LHCN-M2 (cell line): ENCODE measurements around the gene SORCS1. TPM values are rescaled to one million over a fixed set of nuclear protein-coding genes. Genes with fewer than 3 reads are reported as not detected.

ENCODE experiments used
- DNase-seq: peaks from one replicate; pipeline ENCODE4 v3.0.0-alpha.2; 2012; ENCODE audit warnings: low read depth
- polyA plus RNA-seq: library from polyadenylated mRNA; unstranded; fragments of >200 nt; gene quantifications from one replicate; pipeline ENCODE4 v1.2.1, GENCODE V29; 2012; ENCODE audit warnings: missing spikeins
- total RNA-seq: library from RNA; depleted of rRNA; stranded (reverse); fragments of >200 nt; gene quantifications from 2 replicates; pipeline ENCODE4 v1.2.3, GENCODE V29; 2014; rRNA removed

The SORCS1 gene
- total RNA-seq: not detected in 2 replicates
- not detected for polyA plus RNA-seq

DNA sequence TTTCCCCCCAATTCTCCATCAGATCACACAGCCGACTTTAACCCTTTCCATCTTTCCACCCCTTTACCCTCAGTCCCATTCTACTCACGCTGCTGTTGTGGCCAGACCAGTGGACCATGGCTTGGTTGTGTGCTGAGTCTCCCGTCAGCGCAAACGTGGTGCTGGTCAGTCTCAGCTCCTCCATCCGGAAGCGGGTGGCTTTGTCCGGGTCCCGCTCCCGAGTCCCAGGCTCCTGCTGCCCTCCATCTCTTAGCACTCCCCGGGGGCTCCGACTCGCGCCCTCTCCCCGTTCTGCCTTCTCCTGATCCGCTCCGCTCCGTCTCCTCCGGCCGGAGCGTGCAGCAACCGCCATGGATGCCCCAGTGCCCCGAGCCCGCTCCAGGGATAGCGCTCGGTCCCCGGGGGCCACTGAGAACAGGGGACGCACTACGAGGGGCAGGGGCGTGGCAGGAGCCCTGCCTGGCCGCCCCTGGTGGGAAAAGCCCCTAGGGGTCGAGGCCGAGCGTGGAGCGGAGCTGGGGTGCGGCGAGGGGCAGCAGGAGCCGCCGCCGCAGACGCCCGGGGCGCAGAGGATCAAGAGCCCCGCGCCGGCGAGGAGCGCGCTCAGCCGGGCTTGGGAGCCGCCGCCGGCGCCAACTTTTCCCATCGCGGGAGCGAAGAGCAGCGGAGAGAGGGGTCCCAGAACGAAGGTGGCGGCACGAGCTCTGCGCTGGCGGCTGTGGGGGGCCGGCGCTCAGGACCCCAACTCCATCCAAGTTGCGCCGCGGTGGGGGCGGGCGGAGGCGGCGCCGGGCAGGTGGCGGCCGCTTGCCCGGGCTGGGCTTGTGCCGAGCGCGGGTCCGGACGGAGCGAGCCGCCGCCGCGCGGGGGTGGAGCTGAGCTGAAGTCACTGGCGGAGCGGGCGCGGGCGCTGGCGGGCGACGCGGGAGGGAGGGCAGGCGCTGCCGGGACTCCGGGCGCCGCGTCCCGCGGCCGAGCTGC is at the start of gene SORCS1:
Gene SORCS1, minus strand, starts transcription at position 826 of the 981 bp plus-strand sequence.
- no peak for DNase-seq

- no peak for DNase-seq
Measured at GRCh38 chr10:107214261-107214660, 49.8 kb upstream of the SORCS1 start.

- DNase-seq: no peak
Measured at GRCh38 chr10:107213861-107214260, 49.4 kb upstream of the SORCS1 start.

GRCh38 chr10:107206833-107207232 is 42.3 kb upstream of the SORCS1 start:
- DNase-seq: no peak

DNA sequence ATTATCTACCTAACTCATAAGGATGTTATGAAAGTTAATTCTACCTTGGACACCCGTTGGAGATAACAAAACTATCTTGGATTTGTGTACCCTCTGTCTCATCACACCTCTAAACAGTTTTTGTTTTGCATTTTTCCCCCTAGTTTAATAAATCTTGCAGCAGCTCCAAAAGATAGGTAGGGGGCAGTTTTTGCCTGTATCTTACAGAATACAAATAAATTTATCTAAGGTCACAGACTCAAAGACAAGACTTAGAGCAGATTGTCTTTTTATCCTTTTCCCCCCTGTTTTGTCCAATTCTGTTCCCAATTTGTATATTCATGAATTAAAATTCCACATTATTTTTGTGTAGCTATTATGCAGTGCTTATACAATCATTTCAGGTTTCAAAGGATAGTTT is 5.0 kb upstream of the SORCS1 start:
- no peak for DNase-seq

DNA sequence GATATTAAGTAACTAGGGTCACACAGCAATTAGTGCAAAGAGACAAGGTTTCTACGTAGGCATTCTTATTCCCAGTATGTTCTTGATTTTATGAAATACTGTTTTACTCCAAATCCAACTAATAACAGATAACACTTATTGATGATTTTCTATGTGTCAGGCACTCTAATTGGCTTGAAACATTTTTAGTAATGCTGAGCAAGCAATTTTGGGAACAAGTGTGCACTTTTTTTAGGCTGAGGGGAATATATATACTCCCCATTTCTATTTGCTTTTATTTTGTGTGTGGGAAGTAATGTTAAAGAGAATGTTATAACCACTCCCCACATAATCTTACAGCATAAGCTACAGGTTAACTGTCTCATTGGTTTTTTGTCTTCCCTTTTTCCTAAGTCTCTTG is 4.2 kb upstream of the SORCS1 start:
- no peak for DNase-seq

DNA sequence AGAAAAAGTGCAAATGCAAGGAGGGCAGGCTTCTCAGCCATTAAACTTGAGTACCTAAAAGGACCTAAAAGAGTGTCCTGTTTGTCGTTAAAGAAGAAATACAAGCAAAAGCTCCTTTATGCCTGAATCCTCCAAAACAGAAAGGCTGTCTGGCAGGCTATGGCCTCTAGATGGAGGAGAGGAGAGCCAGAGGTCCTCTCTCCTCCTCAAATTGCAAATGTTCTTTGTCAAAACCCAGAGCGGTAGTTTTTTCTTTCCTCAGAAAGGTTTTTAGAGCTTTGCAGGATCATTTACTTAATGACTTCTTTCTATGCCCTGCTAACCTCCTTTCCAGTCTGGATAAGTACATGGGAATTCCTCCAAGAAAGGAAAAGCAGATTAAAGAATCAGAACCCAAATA is 1.9 kb upstream of the SORCS1 start:
- no peak for DNase-seq

DNA sequence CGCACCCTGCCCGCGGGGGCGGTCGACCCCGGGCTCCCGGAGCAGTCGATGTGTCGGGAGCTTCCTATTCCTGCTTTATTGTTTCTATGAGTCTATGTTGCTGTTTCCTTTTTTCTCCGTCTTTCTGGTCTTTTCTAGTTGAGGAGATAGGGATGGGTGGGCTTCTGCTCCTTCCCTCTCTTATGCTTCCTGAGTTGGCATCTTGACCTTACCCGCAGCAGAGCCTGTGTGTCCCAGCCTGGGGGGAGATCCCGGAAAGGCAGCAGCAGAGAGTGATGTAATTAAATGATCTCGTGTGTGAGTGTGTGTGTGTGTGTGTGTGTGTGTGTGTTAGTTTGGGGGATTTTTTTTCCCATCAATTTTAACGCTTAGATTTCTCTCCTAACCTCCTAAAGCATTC is 486 bp upstream of the SORCS1 start:
- no peak for DNase-seq

DNA sequence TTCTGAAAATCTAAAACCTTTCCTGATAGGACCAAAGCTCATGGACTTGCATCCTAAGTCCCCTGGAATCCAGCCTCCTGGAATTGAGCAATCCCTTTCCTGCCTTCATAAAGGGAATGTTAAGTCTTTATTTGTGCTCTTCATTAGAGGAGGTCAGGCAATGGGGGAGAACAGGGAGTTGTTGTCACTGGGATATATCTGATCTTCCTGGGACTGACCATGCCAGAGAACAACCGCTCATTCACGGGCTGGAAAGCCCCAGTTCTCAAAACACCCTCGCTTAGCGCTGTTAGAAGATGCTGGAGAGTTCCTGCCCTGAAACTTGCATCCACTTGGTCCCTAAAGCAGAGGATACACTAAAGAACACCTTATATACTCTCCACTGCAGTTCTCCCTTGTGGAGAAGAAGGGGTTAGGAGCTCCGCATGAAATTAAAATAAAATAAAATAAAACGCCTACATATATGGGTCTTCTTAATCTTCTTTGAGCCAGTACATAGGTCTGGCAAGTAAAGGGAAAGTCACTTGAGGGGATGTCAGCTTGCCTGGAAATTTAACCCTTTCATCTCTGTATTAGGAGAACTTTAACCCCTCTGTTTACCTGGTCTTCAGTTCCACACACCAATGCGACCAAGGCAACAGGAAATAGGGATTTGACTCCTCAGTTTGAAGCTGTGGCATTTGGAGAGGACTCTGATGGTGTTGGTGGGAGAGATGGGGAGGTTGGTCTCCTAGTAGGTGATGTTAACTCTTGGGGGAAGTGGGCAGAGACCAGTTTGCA is 1.2 kb downstream of the SORCS1 start:
- DNase-seq: no peak

DNA sequence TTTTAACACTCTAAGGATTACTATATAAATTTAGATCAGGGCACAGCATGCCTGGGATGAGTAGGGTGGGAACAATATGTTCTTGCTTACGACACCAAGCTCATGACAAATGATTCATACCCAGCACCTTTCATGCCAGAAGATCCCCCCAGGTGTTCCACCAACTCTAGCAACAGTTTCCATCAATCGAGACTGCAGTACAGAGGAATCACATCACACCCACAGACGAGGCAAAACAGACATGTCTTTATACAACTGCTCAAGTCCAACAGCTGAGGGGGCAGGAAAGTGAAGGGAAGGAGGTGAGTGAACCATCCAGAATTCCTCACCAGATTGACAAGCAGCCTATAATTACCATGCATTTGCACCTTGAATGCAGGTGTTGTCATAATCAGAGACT is 3.6 kb downstream of the SORCS1 start:
- no peak for DNase-seq

GRCh38 chr10:107159871-107160270 is 4.6 kb downstream of the SORCS1 start:
- no peak for DNase-seq

DNA sequence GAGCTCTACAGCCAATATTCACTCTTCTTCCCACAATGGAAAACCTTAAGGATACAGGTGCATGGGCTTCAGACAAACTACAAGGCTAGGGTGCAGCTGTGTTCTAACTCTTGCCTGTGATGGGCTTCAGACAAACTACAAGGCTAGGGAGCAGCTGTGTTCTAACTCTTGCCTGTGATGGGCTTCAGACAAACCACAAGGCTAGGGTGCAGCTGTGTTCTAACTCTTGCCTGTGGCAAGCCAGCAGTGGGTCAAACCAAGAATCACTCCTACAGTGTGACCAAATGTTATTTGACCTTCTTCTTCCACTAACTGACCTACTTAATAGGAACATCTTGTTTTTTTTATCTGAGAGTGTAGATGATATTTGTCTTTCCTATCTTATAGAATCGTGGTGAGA is 7.4 kb downstream of the SORCS1 start:
- DNase-seq: no peak

DNA sequence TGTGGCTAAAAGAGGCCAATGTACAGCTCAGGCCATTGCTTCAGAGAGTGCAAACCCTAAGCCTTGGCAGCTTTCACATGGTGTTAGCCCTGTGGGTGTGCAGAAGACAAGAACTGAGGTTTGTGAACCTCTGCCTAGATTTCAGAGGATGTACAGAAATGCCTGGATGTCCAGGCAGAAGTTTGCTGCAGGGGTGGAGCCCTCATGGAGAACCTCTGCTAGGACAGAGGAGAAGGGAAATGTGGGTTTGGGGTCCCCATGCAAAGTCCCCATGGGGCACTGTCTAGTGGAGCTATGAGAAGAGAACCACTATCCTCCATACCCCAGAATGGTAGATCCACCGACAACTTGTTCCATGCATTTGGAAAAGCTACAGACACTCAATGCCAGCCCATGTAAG is 12.4 kb downstream of the SORCS1 start:
- DNase-seq: no peak

GRCh38 chr10:107148906-107149305 is 15.6 kb downstream of the SORCS1 start:
- DNase-seq: no peak

DNA sequence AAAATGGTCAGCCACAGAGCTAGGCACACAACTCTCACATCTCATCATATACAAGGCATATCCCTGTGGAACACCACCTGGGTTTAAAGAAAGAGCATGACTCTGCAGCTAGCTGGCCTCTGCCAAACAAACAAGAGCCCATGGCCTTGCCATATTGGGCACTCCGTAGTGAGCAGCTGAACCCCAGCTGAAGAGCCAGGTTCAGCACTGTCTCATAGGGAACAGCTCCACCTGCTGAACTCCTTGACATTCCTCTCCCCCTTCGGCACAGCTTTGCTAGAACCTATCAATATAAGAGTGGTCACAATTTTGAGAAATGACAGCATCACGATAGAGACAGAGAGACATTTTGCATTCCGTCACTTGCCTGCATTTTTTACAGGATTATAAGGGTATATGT is 20.0 kb downstream of the SORCS1 start:
- DNase-seq: no peak

GRCh38 chr10:107141524-107142061 is 22.9 kb downstream of the SORCS1 start:
- DNase-seq: no peak

DNA sequence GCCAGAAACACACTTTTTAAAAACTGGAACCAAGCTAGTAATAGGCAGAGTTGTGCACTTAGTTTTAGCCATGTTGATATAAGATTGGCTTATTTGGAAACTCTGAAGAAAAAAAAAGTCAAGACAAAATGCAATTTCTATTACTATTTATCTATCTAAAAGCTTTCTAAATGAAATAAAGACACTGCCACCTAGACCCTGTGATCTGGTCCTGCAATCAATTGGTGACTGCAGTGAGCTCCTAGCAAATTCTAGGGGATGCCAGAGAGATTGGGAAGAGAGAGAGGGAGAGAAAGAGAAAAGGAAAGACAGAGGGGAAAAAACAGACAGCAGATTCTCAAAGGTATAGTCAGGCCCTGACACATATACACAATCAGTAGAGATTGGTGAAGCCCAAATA is 25.3 kb downstream of the SORCS1 start:
- DNase-seq: no peak

DNA sequence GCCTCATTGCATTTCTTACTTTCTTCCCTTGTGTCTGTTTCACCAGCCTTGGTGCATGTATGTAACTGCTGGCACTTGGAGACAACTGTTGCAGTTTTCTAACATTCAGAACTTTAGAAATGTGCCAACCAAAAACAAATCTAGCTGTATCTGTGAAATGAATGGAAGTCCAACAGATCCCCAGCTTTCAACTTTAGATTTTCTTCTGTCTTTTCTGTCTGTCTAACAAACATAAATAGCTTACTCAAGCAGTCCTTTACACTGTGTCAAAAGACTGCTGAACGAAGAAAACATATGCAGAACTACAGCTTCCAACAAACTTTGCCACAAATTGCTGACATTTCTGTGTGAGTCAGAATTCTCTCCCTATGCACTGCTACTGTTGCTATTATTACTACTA is 30.9 kb downstream of the SORCS1 start:
- DNase-seq: no peak

- no peak for DNase-seq
Measured at GRCh38 chr10:107129000-107129399, 35.5 kb downstream of the SORCS1 start.

- DNase-seq: no peak
Measured at GRCh38 chr10:107126512-107127065, 37.9 kb downstream of the SORCS1 start.

DNA sequence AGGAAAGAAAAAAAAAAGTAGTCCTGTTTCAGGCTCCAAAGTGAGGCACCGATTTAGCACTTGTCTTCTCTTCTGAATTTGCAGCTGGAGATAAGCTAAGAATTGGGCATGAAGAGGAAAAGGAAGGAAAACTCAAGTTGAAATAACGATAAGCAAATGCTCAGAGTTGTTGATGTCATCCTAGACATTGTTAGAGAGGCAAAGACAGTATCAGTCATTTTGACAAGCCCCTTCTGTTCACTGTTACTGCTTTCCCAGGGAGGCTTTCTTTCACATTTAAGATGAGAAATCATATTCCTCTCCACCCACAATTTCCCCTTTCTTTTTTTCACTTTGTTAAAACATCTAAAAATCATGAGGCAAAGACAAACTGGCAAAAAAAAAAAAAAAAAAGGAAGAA is 41.8 kb downstream of the SORCS1 start:
- DNase-seq: no peak

GRCh38 chr10:107118866-107119265 is 45.6 kb downstream of the SORCS1 start:
- DNase-seq: no peak
